Osteocyte (in vitro differentiated cells): ENCODE results near the gene USP36. TPM values are rescaled to one million over a fixed set of nuclear protein-coding genes. Genes with fewer than 3 reads are reported as not detected.

ENCODE experiments used
- DNase-seq: peaks from one replicate; pipeline ENCODE4 v3.0.0; 2021; ENCODE audit warnings: mixed read lengths; ENCODE audit not compliant: unreplicated experiment; ENCODE audit errors: extremely low spot score
- H3K27ac Mint-ChIP-seq: one replicate; pipeline ENCODE4 v1.8.0; 2021; ENCODE audit warnings: mild to moderate bottlenecking, mixed read lengths; ENCODE audit not compliant: unreplicated experiment
- H3K27me3 Mint-ChIP-seq: one replicate; pipeline ENCODE4 v1.8.0; 2021; ENCODE audit warnings: mixed read lengths; ENCODE audit not compliant: unreplicated experiment
- H3K36me3 Mint-ChIP-seq: one replicate; pipeline ENCODE4 v1.8.0; 2021; ENCODE audit warnings: mixed read lengths; ENCODE audit not compliant: unreplicated experiment
- H3K4me1 Mint-ChIP-seq: one replicate; pipeline ENCODE4 v1.8.0; 2021; ENCODE audit warnings: mixed read lengths; ENCODE audit not compliant: unreplicated experiment
- H3K4me3 Mint-ChIP-seq: one replicate; pipeline ENCODE4 v1.8.0; 2021; ENCODE audit warnings: mild to moderate bottlenecking, moderate library complexity, mixed read lengths; ENCODE audit not compliant: unreplicated experiment
- H3K9me3 Mint-ChIP-seq: one replicate; pipeline ENCODE4 v1.8.0; 2021; ENCODE audit warnings: mixed read lengths; ENCODE audit not compliant: unreplicated experiment
- total RNA-seq: library from RNA; stranded (reverse); gene quantifications from 2 replicates; pipeline ENCODE4 v1.2.1, GENCODE V29; 2021
- TF ChIP-seq, protein P1 (sequence below): fragments of 200-600 bp; sonication (generic); IDR thresholded peaks from 2 replicates; pipeline ENCODE4 v1.5.0; 2021; ENCODE audit warnings: antibody characterized with exemption, mild to moderate bottlenecking, moderate library complexity

USP36 gene
- total RNA-seq, 1 donor from 2014 or later: 56.2 TPM

DNA sequence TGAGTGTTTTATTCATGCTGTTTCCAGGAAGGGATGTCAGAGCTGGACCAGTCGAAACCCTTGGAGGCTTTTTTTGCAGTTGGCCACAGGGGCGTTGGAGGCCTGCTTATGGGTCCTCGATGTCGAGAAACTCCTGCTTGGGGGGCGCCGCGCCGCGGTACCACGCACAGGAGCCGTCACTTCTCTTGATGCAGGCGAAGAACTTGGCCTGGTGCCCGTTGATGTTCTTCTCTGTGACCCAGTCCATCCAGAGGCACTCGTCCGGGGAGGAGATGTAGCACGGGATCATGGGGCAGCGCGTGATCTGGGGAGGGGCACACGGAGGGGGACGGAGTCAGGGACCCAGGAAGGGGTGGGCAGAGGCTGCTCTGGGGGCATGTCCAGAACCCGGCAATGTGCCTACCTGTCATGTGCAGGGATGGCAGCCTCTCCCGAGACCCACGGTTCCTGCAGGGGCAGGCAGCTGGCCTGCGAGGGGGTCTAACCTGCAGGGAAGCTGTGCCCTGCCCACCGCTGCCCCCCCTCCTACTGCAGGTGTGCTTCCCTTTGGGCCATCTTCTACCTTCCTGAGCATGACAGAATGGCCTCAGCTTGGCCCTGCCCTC lies 15.0 kb upstream of the USP36 start:
- Mint-ChIP-seq H3K27ac (no peak overlapping the region), H3K27me3 (no peaks in the 10 kb centered on the region), H3K36me3 (peaks cover 47% of the 10 kb centered on the region), H3K4me3 (no peak overlapping the region), H3K4me1 (peaks cover 2% of the 10 kb centered on the region), H3K9me3 (no peaks in the 10 kb centered on the region)
- TF ChIP-seq, protein P1, sequence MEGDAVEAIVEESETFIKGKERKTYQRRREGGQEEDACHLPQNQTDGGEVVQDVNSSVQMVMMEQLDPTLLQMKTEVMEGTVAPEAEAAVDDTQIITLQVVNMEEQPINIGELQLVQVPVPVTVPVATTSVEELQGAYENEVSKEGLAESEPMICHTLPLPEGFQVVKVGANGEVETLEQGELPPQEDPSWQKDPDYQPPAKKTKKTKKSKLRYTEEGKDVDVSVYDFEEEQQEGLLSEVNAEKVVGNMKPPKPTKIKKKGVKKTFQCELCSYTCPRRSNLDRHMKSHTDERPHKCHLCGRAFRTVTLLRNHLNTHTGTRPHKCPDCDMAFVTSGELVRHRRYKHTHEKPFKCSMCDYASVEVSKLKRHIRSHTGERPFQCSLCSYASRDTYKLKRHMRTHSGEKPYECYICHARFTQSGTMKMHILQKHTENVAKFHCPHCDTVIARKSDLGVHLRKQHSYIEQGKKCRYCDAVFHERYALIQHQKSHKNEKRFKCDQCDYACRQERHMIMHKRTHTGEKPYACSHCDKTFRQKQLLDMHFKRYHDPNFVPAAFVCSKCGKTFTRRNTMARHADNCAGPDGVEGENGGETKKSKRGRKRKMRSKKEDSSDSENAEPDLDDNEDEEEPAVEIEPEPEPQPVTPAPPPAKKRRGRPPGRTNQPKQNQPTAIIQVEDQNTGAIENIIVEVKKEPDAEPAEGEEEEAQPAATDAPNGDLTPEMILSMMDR: no peak
- no peak for DNase-seq

DNA sequence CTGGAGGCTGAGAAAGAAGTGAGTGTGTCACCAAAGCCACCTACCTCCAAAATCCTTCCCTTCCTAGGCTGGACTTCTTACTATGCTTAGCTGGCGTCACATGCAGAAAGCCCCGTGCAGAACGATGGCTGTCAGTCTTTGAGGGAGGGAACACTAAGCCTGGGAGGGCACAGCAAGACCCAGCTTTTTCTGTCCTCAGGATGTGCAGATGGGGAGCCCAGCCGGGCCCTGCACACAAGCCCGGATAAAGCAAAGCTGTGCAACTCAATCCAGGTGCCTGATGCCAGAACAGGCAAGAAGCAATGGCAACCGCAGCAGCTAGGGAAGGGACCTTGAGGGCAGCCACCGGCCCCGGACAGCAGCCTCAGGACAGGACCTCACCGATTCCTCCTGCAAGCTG lies 13.9 kb upstream of the USP36 start:
- Mint-ChIP-seq H3K27me3 (no peaks in the 10 kb centered on the region), H3K4me1 (no peaks in the 10 kb centered on the region), H3K36me3 (peaks cover 43% of the 10 kb centered on the region), H3K27ac (no peak overlapping the region), H3K4me3 (no peak overlapping the region), H3K9me3 (no peaks in the 10 kb centered on the region)
- DNase-seq: no peak
- TF ChIP-seq, protein P1: no peak

DNA sequence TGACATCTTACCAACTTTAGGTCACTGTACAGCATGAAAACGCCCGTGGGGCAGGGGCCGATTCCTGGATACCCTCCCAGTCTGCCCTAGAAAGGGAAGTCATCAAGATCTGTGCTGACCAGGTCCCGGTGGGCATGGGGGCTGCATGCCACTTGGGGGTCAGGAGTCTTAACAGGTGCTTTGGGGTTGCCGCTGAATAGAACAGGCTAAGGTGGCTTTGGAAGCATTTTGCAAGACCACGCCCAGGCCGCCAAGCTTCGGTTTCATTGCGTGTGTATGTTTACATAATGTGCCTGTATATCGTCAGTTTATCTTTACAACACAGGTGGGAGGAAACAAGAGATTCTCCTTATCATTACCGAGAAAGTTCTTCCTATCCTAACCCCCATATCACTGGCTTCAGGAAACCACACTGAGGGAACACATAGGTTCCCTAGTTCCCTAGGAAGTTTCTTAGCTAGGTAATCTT lies 13.3 kb upstream of the USP36 start:
- H3K4me3 Mint-ChIP-seq: no peak overlapping the region
- H3K9me3 Mint-ChIP-seq: no peaks in the 10 kb centered on the region
- TF ChIP-seq, protein P1: no peak
- H3K27ac Mint-ChIP-seq: no peak overlapping the region
- no peaks in the 10 kb centered on the region for H3K27me3 Mint-ChIP-seq
- no peak for DNase-seq
- no peaks in the 10 kb centered on the region for H3K4me1 Mint-ChIP-seq
- H3K36me3 Mint-ChIP-seq: peaks cover 41% of the 10 kb centered on the region

- Mint-ChIP-seq H3K27ac (no peak overlapping the region), H3K36me3 (peaks cover 41% of the 10 kb centered on the region), H3K27me3 (no peaks in the 10 kb centered on the region), H3K9me3 (no peaks in the 10 kb centered on the region), H3K4me1 (no peaks in the 10 kb centered on the region), H3K4me3 (no peak overlapping the region)
- TF ChIP-seq, protein P1: no peak
- no peak for DNase-seq
Measured at GRCh38 chr17:78852709-78853121, 12.1 kb upstream of the USP36 start.

GRCh38 chr17:78849026-78849425 lies 8.4 kb upstream of the USP36 start:
- Mint-ChIP-seq H3K27ac (no peak overlapping the region), H3K4me1 (peaks cover 2% of the 10 kb centered on the region), H3K4me3 (no peak overlapping the region), H3K9me3 (no peaks in the 10 kb centered on the region), H3K36me3 (peaks cover 16% of the 10 kb centered on the region), H3K27me3 (no peaks in the 10 kb centered on the region)
- DNase-seq: no peak
- TF ChIP-seq, protein P1: no peak
